Stimulated activated CD8-positive, alpha-beta memory T cell treated with anti-CD3 and anti-CD28 coated beads, Interleukin-4, amount 100 ng/mL, for 24 hours (primary cell): ENCODE data around the gene OSGIN1.

Experiments used
- DNase-seq: peaks from one replicate; pipeline ENCODE4 v3.0.0-alpha.2; 2020; ENCODE audit warnings: low read depth

Gene OSGIN1

DNA sequence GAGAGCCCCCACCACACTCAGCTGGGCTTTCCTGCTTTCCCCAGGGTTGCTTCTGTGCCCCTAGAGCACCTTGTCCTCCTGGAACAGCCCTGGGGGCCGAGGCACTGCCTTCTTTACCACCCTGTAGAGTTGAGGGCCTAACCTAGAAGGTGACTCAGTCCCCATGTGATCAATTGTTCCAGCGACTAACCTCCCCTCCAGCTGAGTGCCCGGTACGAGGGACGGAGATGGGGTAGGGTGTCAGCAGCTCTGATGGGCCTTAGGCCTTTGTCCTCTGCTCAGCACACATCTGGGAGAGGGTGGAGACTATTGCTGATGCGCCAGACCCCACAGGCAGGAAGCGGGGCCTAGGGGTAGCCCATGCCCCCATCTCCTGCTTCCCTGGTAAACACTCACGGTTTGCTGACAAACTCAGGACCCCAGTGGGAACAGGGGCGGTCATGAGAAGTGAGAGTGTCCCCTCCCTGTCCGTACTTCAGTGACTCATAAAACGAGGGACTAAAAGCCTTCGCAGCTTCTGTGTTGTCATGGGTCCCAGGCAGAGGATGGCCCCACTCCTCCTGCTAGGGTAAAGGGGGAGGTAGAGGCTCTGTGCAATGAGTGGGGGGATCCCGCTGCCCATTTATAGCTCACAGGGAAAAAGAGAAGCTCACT is 48.1 kb downstream of the OSGIN1 start:
- no peak for DNase-seq

GRCh38 chr16:84001726-84002125 is 48.7 kb downstream of the OSGIN1 start:
- no peak for DNase-seq

DNA sequence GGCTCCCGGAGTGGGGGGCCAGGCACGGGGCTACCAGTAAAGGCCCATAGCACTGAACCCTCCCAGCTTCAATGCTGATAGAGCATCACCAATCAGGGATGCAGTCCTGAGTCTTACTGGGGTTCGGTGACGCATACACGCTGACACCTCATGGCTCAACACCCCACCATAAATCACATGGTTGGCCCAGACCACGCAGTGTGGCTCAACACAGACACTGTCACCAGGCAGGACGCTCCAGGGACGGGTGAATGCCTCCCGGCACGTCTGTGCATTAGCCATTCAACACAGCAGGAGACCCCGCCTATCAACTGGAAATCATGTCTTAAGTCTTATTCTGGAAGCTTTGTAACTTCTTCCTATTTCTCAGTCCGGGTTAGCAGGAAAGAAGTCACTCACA is 50.0 kb downstream of the OSGIN1 start:
- DNase-seq: no peak

DNA sequence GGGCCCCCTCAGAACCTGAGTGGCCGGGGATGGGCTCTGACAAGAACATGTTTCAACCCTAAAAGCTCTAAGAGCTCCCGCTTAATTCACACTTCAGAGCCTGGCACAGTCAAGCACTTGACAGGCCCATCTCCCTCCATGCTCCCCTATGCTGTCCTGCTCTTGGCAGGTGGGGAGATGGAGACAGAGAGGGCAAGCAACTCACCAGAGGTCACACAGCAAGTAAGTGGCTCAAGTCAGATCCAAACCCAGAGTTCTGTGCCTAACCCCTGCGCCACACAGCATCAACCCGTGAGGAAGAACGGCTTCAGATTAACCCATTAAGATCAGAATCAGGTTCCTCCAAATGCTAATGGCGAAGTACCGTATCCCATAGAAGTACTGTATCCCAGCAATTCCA is 51.4 kb downstream of the OSGIN1 start:
- DNase-seq: no peak

DNA sequence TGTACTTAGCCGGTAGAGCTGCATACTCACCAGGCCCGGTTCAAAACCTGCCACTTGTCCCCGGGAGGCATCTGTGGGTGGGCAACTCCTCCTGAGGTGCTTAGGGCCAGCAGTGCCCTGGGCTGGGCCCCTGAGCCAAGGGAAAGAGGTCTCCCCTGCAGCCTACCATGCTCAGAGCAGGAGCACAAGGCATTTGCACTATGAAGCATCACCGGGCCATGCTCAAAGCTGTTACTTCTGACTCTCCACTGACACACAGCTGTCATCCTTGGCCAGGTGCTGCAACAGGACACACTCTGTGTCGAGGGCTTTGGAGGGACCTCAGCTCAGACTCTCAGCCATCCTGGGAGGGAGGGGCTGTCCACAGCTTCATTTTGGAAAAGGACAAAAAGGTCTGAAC is 52.4 kb downstream of the OSGIN1 start:
- no peak for DNase-seq

GRCh38 chr16:84007520-84007919 is 54.5 kb downstream of the OSGIN1 start:
- no peak for DNase-seq

DNA sequence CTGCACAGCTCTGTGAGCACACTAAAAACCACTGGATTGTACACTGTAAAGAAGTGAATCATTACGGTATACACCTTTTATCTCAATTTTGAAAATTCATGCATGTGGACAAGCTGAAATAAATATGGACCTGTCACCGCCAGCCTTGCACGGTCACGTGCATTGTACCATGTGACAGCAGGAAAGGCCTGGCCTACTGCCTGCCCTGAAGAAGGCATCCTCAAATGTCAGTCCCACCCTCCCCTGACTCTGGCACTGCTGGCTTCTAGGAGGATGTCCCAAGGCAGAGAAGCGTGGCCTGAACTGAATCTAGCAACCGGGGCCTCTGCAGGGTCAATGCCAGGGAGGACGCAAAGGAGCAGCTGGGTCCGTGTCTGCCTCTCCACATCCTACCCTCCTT is 54.9 kb downstream of the OSGIN1 start:
- no peak for DNase-seq

DNA sequence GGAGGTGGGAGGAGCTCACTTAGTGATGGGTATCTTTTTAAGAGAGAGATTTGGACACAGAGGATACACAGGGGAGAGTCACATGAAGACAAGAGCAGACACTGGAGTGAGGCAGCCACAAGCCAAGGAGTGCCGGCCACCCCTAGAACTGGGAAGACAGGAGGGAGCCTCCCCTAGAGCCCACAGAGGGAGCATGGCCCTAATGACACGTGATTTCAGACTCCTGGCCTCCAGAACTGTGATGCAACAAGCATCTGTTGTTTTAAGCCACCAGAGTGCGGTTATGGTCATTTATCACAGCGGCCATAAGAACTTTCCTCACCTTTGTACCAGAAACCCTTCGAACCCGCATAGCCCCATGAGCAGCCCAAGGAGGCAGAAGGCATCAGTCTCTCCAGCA is 56.2 kb downstream of the OSGIN1 start:
- DNase-seq: no peak

DNA sequence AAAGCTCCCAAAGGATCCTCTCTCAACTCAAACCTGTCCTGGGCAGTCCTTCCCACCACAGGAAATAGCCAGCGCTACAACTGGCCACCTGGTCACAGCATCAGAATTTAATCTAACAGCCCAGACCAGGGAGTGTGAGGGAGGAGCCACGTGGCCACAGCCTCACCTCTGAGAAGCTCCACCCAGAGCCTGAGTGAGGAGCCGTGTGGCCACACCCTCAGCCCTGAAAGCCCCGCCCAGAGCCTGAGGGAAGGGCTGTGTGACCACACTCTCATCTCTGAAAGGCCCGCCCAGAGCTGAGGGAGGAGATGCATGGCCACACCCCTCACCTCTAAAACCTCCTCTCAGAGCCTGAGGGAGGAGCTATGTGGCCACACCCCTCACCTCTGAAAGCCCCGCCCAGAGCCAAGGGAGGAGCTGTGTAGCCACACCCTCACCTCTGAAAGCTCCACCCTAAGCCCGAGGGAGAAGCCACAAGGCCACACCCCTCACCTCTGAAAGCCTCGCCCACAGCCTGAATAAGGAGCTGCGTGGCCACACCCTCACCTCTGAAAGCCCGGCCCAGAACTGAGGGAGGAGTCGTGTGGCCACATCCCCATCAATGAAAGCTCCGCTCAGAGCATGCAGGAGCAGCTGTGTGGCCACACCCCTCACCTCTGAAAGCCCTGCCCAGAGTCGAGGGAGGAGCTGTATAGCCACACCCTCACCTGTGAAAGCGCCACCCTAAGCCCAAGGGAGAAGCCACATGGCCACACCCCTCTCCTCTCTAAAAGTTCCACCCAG is 60.9 kb downstream of the OSGIN1 start:
- DNase-seq: peak; percentile 31

DNA sequence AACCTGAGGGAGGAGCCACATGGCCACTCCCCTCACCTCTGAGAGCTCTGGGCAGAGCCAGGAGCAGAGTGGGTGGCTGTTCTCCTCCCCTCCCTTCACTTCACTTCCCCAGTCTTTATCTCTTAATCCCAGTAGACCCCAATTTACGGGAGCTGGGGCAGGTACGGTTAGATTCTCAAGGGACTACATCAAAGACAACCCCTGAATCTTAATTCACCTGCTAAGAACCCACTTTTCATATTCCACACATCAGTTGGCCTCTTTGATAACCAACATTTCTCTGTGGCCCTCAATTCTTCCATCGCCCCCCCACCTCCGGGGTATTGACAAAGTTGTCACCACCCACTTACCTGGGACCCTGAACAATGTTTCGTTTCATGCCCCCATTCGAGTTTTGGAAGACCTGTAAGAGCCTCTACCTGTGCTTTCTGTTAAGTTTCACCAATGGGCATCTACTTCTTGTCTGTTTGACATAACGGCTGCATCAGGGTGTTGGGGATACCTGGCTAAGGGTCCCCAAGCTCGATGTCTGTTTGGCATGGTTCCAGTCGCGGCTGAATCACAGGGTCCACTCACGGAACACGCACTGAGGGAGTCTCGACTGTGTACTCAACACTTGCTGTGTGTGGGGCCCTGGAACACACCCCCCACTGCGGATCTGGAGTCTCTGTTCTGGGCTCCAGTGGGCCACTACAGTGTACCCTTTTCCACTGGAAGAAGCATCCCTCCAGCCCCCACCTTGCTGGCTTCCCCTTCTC is 61.7 kb downstream of the OSGIN1 start:
- no peak for DNase-seq

DNA sequence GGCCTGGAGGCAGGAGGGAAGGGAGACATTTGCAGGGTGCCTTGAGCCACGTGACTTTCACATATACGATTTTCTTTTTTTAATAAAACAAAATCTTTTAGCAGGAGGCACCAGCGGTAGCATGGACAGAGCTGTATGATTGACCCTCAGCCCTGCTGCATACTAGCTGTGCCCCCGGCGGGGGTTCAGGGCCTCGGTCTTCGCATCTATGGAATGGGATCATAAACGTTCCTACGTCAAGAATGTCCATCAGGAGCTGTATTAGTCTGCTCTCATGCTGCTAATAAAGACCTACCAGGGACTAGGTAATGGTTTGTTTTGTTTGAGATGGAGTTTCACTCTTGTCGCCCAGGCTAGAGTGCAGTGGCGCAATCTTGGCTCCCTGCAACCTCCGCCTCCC is 62.4 kb downstream of the OSGIN1 start:
- no peak for DNase-seq
